K562 (cell line): ENCODE data around the gene PID1. TPM values are rescaled to one million over a fixed set of nuclear protein-coding genes. Genes with fewer than 3 reads are reported as not detected.

Experiments
- ATAC-seq: fragments of 200-7000 bp; cut with Tn5 transposase; 3 replicates; pipeline ENCODE4 v1.9.1; 2020; ENCODE audit warnings: moderate library complexity
- BruUV-seq: library from RNA; stranded (reverse); fragments of 400-500 nt; replicated peaks from 2 replicates; lab custom pipeline; 2021; lab: Mats Ljungman, UMichigan
- CTCF ChIA-PET: fragments of 300-600 bp; formaldehyde crosslinking; extraction: SDS; loops from one replicate; lab custom pipeline; 2021; ENCODE audit warnings: low intra/inter-chr PET ratio; lab: Yijun Ruan, JAX
- POLR2A ChIA-PET: fragments of 300-600, 350-650 bp; sonication (Branson Sonifier 250); formaldehyde crosslinking; extraction: SDS; loops from one replicate; lab custom pipeline; 2021; ENCODE audit warnings: antibody characterized with exemption, inconsistent platforms; lab: Yijun Ruan, JAX
- DNase-seq, 4 experiments: peaks; one replicate each; pipeline versions ENCODE4 v3.0.0 to v3.0.0-alpha.2; 2011 to 2018; ENCODE audit warnings: low spot score in 3 of 4, mixed read lengths in 3 of 4; ENCODE audit errors: extremely low read depth in 1 of 4
- FAIRE-seq: peaks from 2 replicates; lab custom pipeline; 2011; peaks lifted over from hg19 to GRCh38; lab: Jason Lieb, UNC
- H2AFZ ChIP-seq: 2 replicates; pipeline ENCODE4 v1.6.0; 2011; ENCODE audit warnings: low read depth, low read length, control low read depth, inconsistent platforms
- H3K27ac ChIP-seq: fragments of 200-600 bp; 3 replicates; pipeline ENCODE4 v1.8.0; 2011; ENCODE audit warnings: low read depth, mild to moderate bottlenecking, control low read depth, inconsistent platforms, low read length, moderate library complexity, mixed read lengths; ENCODE audit errors: extremely low read depth
- H3K27me3 ChIP-seq, 2 experiments: fragments of 300-600 bp in 1 of 2; 2 replicates in 1 of 2; 3 replicates in 1 of 2; pipeline versions ENCODE4 v1.6.0 to v1.8.0; 2011; ENCODE audit warnings: inconsistent platforms in 2 of 2, low read length in 2 of 2, mild to moderate bottlenecking in 1 of 2, mixed read lengths in 1 of 2, moderate library complexity in 1 of 2; ENCODE audit not compliant: control insufficient read depth in 2 of 2, insufficient read depth in 2 of 2
- H3K36me3 ChIP-seq: fragments of 300-600 bp; 3 replicates; pipeline ENCODE4 v1.8.0; 2011; ENCODE audit warnings: mild to moderate bottlenecking, low read length, inconsistent platforms; ENCODE audit not compliant: control insufficient read depth, insufficient read depth
- H3K4me1 ChIP-seq, 2 experiments: fragments of 200-600 bp in 1 of 2; replicated peaks in 1 of 2; 2 replicates in 1 of 2; 3 replicates in 1 of 2; pipeline versions ENCODE4 v1.5.1 to v1.8.0; 2011; ENCODE audit warnings: inconsistent platforms in 2 of 2, low read length in 2 of 2, mild to moderate bottlenecking in 1 of 2, mixed read lengths in 1 of 2, moderate library complexity in 1 of 2; ENCODE audit not compliant: control insufficient read depth in 2 of 2, insufficient read depth in 2 of 2
- H3K4me2 ChIP-seq: 2 replicates; pipeline ENCODE4 v1.6.1; 2011; ENCODE audit warnings: low read length, control low read depth, inconsistent platforms, mixed read lengths; ENCODE audit not compliant: insufficient read depth
- H3K4me3 ChIP-seq: fragments of 200-600 bp; sonication (generic), shearing (Covaris generic); 2 replicates; pipeline ENCODE4 v1.5.1; 2016; ENCODE audit warnings: control low read depth, inconsistent platforms
- H3K79me2 ChIP-seq: fragments of 200-600 bp; 3 replicates; pipeline ENCODE4 v1.8.0; 2011; ENCODE audit warnings: low read length, inconsistent platforms; ENCODE audit not compliant: control insufficient read depth, insufficient read depth
- H3K9ac ChIP-seq, 2 experiments: 2 replicates each; pipeline versions ENCODE4 v1.6.0 to v1.6.1; 2011; ENCODE audit warnings: low read depth in 2 of 2, low read length in 2 of 2, control low read depth in 1 of 2, inconsistent platforms in 1 of 2, mild to moderate bottlenecking in 1 of 2, mixed read lengths in 1 of 2; ENCODE audit not compliant: insufficient read depth in 1 of 2
- H3K9me1 ChIP-seq: one replicate; pipeline ENCODE4 v1.6.0; 2011; ENCODE audit warnings: inconsistent platforms, mild to moderate bottlenecking, low read length, moderate library complexity; ENCODE audit not compliant: control insufficient read depth, insufficient read depth
- H3K9me3 ChIP-seq: replicated peaks from 2 replicates; pipeline ENCODE4 v1.5.1; 2011; ENCODE audit warnings: low read depth, low read length, inconsistent platforms; ENCODE audit not compliant: control insufficient read depth, insufficient read depth
- H4K20me1 ChIP-seq: replicated peaks from 2 replicates; pipeline ENCODE4 v1.6.1; 2011; ENCODE audit warnings: low read length, inconsistent platforms, mixed read lengths; ENCODE audit not compliant: control insufficient read depth, insufficient read depth
- CC2D1A ChIP-seq: fragments of 450-650 bp; IDR thresholded peaks from 2 replicates; pipeline ENCODE4 v1.6.1; 2017; ENCODE audit warnings: mild to moderate bottlenecking
- DACH1 ChIP-seq: fragments of 450-650 bp; IDR thresholded peaks from 2 replicates; pipeline ENCODE4 v1.6.1; 2018; ENCODE audit not compliant: partially characterized antibody
- PTRF ChIP-seq: fragments of 450-650 bp; IDR thresholded peaks from 2 replicates; pipeline ENCODE4 v1.6.1; 2016; ENCODE audit warnings: mild to moderate bottlenecking, missing genetic modification characterization, missing compliant biosample characterization
- RERE ChIP-seq: sonication (generic); formaldehyde crosslinking; IDR thresholded peaks from 2 replicates; pipeline ENCODE4 v1.8.0; 2023; ENCODE audit warnings: missing genetic modification reagents, mild to moderate bottlenecking, borderline replicate concordance
- ZBTB26 ChIP-seq: fragments of 450-650 bp; formaldehyde crosslinking; IDR thresholded peaks from 2 replicates; pipeline ENCODE4 v1.4.0; 2022; ENCODE audit warnings: missing genetic modification characterization
- ZFP36 ChIP-seq: fragments of 150-350 bp; IDR thresholded peaks from 2 replicates; pipeline ENCODE4 v1.6.1; 2018; ENCODE audit warnings: low read length, low read depth; ENCODE audit not compliant: partially characterized antibody
- WGBS: fragments of 100-300 bp; shearing (Covaris generic); methylation state at CpG from one replicate; pipeline ENCODE4 v1.1.6; 2016; ENCODE audit warnings: low coverage, mixed read lengths; ENCODE audit not compliant: insufficient coverage; ENCODE audit errors: missing lambda C conversion rate; 5-methylcytosine and 5-hydroxymethylcytosine counted together
- in situ Hi-C: fragments of 300-500 bp; cut with MboI; formaldehyde crosslinking; loops from 4 replicates; pipeline ENCODE4 v1.15.0; 2018; ENCODE audit warnings: inconsistent platforms, mixed read lengths
- intact Hi-C: fragments of 100-400 bp; cut with micrococcal nuclease; formaldehyde crosslinking; loops from 2 replicates; pipeline ENCODE4 v1.14.2; 2022
- polyA plus RNA-seq, 8 experiments: library from polyadenylated mRNA; depleted of rRNA in 4 of 8; stranded (reverse) in 5 of 8; unstranded in 3 of 8; fragments of >200 nt; fragmentation: Nextera tagmentation in 2 of 8; fragmentation: Illumina TruSeq in 1 of 8; extraction: Ambion mirVana in 2 of 8; extraction: Trizol in 1 of 8; gene quantifications; 2 replicates each; pipeline versions ENCODE4 v1.2.1 to v1.2.3, GENCODE V29; 2011 to 2014; ENCODE audit warnings: inconsistent platforms in 1 of 8, missing spikeins in 1 of 8
- total RNA-seq, 7 experiments: library from RNA; depleted of rRNA in 6 of 7; stranded (reverse); fragments of >200 nt in 6 of 7; fragmentation: Illumina TruSeq in 2 of 7; extraction: Trizol in 2 of 7; gene quantifications; 2 replicates each; pipeline versions ENCODE4 v1.2.1 to v1.2.3, GENCODE V29; 2011 to 2021; ENCODE audit warnings: low replicate concordance in 1 of 7
- TF ChIP-seq, protein P1 (sequence below): sonication (generic); formaldehyde crosslinking; IDR thresholded peaks from 2 replicates; pipeline ENCODE4 v1.8.1; 2022; ENCODE audit warnings: missing genetic modification reagents
- TF ChIP-seq, protein P2 (sequence below): fragments of 450-650 bp; IDR thresholded peaks from 2 replicates; pipeline ENCODE4 v1.6.1; 2017; ENCODE audit warnings: antibody characterized with exemption, mild to moderate bottlenecking

PID1 gene
- total and polyA plus RNA-seq, 9 of the 15 experiments (the other 6 are each of a cell fraction or from before 2014, with no cell fraction given) = not detected

DNA sequence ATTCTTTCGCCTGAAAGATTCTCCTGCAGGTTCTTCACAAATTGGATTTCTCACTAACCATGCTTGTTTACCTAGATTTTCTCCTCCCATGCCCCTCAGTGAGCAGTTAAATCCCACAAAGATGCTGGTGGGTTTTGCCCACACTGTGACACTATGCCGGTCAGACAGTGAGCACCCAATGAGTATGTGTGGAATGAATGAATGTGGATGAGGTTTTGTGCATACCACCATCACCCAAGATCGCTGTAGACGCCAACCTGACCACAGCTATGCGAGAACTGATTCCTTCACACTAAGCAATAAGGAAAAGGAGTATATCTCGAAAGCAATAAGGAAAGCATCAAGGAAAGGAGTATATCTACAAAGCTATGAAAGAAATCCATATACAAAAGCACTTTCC is 116.7 kb downstream of the PID1 start (continued):
- no peak for TF ChIP-seq RERE (CRISPR knock-in tag)
- TF ChIP-seq, protein P1, sequence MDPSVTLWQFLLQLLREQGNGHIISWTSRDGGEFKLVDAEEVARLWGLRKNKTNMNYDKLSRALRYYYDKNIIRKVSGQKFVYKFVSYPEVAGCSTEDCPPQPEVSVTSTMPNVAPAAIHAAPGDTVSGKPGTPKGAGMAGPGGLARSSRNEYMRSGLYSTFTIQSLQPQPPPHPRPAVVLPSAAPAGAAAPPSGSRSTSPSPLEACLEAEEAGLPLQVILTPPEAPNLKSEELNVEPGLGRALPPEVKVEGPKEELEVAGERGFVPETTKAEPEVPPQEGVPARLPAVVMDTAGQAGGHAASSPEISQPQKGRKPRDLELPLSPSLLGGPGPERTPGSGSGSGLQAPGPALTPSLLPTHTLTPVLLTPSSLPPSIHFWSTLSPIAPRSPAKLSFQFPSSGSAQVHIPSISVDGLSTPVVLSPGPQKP (CRISPR knock-in tag) = no peak
- TF ChIP-seq, all 486 proteins: peak for 0

GRCh38 chr2:229153951-229154350 is 117.1 kb downstream of the PID1 start:
- no peaks in the 10 kb centered on the region for H4K20me1 ChIP-seq
- in situ Hi-C loops = no loop called here
- POLR2A ChIA-PET = no interaction called here
- TF ChIP-seq DACH1 (no peak), PTRF (no peak), ZFP36 (no peak), ZBTB26 (no peak), CC2D1A (no peak)
- TF ChIP-seq, protein P2, sequence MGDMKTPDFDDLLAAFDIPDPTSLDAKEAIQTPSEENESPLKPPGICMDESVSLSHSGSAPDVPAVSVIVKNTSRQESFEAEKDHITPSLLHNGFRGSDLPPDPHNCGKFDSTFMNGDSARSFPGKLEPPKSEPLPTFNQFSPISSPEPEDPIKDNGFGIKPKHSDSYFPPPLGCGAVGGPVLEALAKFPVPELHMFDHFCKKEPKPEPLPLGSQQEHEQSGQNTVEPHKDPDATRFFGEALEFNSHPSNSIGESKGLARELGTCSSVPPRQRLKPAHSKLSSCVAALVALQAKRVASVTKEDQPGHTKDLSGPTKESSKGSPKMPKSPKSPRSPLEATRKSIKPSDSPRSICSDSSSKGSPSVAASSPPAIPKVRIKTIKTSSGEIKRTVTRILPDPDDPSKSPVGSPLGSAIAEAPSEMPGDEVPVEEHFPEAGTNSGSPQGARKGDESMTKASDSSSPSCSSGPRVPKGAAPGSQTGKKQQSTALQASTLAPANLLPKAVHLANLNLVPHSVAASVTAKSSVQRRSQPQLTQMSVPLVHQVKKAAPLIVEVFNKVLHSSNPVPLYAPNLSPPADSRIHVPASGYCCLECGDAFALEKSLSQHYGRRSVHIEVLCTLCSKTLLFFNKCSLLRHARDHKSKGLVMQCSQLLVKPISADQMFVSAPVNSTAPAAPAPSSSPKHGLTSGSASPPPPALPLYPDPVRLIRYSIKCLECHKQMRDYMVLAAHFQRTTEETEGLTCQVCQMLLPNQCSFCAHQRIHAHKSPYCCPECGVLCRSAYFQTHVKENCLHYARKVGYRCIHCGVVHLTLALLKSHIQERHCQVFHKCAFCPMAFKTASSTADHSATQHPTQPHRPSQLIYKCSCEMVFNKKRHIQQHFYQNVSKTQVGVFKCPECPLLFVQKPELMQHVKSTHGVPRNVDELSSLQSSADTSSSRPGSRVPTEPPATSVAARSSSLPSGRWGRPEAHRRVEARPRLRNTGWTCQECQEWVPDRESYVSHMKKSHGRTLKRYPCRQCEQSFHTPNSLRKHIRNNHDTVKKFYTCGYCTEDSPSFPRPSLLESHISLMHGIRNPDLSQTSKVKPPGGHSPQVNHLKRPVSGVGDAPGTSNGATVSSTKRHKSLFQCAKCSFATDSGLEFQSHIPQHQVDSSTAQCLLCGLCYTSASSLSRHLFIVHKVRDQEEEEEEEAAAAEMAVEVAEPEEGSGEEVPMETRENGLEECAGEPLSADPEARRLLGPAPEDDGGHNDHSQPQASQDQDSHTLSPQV = no peak

More at GRCh38 chr2:229153951-229154350, 117.1 kb downstream of the PID1 start:
- Histone ChIP-seq H3K36me3 (no peaks in the 10 kb centered on the region), H3K79me2 (no peaks in the 10 kb centered on the region), H3K4me1 (no peaks in the 10 kb centered on the region), H3K4me2 (no peak overlapping the region), H3K27ac (no peak overlapping the region), H3K4me3 (no peak overlapping the region), H3K9me1 (no peaks in the 10 kb centered on the region), H3K27me3 (no peaks in the 10 kb centered on the region), H3K9me3 (no peaks in the 10 kb centered on the region), H2AFZ (no peak overlapping the region), H3K9ac (no peak overlapping the region)
- no TSS peak for BruUV-seq
- intact Hi-C loops = no loop called here
- no peak for DNase-seq
- no peak for ATAC-seq
- 2% methylated on average over 4 of the region's 4 CpGs for WGBS
- no peak for FAIRE-seq
- CTCF ChIA-PET = no interaction called here
